GM21576 (cell line): ENCODE data around the gene SLC6A8.

Source experiments
- ATAC-seq: cut with Tn5 transposase; IDR thresholded peaks from one replicate; pipeline ENCODE4 v1.9.1; 2021; ENCODE audit warnings: mild to moderate bottlenecking, moderate library complexity; ENCODE audit not compliant: unreplicated experiment

The SLC6A8 gene

GRCh38 chrX:153687121-153688039, at the start of gene SLC6A8:
SLC6A8 (plus strand) TSS chrX:153687926; CDS start chrX:153688575, 649 bp downstream.
- ATAC-seq = no peak

- ATAC-seq = no peak
Measured at GRCh38 chrX:153638041-153638371, 49.7 kb upstream of the SLC6A8 start.

- no peak for ATAC-seq
Measured at GRCh38 chrX:153638436-153639176, 49.1 kb upstream of the SLC6A8 start.

GRCh38 chrX:153639177-153640044, 48.3 kb upstream of the SLC6A8 start:
- ATAC-seq = no peak

- no peak for ATAC-seq
Measured at GRCh38 chrX:153640045-153640686, 47.6 kb upstream of the SLC6A8 start.

GRCh38 chrX:153640736-153641575, 46.8 kb upstream of the SLC6A8 start:
- no peak for ATAC-seq

GRCh38 chrX:153641627-153642026, 46.1 kb upstream of the SLC6A8 start:
- ATAC-seq = no peak

GRCh38 chrX:153642051-153642654, 45.6 kb upstream of the SLC6A8 start:
- ATAC-seq = no peak

GRCh38 chrX:153642655-153643430, 44.9 kb upstream of the SLC6A8 start:
- ATAC-seq = no peak

- ATAC-seq = no peak
Measured at GRCh38 chrX:153643431-153644351, 44.0 kb upstream of the SLC6A8 start.

GRCh38 chrX:153644356-153645125, 43.2 kb upstream of the SLC6A8 start:
- no peak for ATAC-seq

GRCh38 chrX:153645151-153645550, 42.6 kb upstream of the SLC6A8 start:
- no peak for ATAC-seq

GRCh38 chrX:153645921-153646488, 41.7 kb upstream of the SLC6A8 start:
- ATAC-seq = no peak

GRCh38 chrX:153646620-153647373, 40.9 kb upstream of the SLC6A8 start, which contains the start of gene DUSP9:
DUSP9 (plus strand) TSS chrX:153647203; CDS start chrX:153647954, 751 bp downstream.
- no peak for ATAC-seq
